ENCODE results near the gene CLDN10.

CLDN10 gene

DNA sequence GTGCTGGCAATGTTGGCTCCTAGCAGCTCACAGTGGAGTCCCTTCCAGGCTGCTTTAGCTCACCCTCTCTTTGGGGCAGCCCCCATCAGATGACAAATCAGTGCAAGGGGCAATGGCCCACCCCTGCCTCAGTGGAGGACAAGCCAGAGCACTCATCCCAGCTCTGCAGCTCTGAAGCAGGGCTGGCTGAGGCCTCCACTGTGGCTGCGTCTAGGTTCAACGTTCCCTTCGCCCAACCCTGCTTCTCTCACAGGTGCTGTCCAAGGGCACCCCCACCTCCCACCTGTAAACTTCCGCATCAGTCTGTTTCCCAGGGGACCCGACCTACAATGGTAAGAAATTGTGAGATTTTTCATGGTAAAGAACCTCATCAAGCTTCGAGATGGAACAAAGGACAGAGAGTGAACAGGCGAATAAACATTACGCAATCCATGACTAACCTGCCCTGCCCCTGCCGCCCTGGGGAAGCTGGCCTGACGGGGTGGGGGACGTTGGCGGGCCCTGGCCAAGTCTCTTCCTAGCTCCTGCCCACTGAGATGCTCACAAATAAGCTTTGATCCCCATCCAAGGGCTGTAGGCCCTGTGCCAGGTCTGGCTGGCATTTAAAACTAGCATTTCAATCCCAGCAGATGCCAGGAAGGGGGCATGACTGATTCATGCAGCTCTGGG, 51.5 kb downstream of the CLDN10 start:
- no peak for DNase-seq

DNA sequence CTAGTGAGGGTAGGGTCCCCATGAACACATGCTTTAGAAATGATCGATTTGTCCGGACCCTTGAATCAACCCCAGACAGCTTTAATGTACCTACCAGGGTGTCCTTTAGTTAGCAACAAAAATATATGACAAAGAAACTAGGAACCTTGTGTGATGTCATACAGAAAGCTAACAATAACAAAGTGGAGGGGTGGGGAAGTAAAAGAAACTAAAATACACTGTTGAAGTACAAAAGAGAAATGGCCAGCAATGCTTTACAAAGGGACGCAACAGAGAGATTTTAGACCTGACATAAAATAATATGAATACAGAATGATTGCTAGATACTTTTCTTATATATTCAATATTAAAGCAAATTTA, 52.0 kb downstream of the CLDN10 start:
- DNase-seq = no peak

DNA sequence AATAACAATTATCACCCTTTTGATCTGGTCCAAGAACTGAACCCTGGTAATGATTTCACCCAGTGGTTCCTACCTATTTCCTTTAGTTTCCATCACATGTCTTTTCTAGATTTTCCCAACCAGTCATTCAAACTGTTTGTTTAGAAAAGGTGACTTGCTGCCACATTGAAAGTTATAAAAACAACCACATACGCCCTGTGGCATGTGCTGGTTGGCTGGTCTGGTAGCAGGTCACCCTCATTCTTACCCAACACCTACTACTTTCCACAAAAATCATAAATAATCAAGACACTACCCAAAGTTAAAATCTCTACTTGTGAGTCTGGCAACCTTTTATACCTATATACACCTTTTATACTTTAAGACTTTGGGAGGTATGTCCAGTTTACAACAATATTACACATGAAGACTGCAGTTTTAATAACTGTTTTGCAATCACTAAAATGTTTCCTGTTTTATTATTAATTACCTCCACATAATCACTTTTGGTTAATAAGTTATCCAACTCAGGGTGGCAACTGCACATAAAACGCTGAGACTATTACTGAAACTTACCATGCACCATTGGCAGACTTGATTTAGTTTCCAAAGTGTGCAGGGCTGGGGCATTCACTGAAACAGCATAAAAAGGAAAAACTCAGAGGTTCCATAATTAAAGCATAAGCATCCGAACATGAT, 53.1 kb downstream of the CLDN10 start:
- DNase-seq = no peak

DNA sequence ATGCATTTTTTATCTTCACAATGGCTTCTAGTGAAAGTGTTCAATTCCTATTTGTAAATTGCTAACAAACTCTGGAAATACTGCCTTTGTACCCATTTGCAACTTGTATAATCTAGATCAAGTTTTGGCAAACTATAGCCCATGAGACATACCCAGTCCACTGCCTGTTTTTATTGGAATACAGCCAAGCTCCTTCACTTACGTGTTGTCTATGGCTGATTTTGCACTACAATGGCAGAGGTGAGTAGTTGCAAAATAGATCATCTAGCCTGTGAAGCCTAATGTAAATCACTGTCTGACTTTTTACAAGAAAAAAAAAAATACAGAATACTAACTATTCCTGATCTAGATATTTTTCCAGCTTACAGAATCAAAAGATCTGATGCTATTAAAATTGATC, 54.8 kb downstream of the CLDN10 start:
- no peak for DNase-seq

DNA sequence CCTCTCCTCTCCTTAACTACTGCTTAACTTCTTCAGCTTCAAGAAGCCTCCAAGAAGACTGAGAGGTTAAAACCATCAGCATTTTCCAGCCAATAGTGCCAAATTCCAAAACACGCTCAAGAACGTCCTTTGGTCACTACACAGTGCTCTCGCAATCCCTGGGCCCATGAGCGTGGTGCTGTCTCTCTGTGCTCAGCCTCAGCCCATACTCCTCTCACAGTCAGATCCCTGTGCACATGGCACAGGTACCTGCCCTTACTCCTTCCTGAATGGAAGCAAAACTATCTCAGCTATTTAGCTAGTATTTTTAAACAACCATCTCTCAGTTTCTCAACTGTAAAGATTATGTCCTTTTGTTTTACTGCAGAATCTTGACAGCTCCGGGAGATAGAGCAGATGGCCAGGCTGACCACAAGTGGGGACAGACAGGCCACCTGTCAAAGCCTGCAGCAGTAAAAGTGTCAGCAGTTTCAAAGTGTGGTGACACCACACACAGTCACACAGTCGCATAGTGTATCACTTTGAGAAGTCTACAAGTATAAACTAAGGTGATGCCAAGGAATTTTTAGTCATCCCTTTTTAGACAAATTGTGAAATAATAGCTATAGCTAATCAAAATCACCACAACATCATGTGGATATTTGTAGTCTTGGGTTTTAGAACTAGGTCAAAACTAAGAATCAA, 56.3 kb downstream of the CLDN10 start:
- no peak for DNase-seq

DNA sequence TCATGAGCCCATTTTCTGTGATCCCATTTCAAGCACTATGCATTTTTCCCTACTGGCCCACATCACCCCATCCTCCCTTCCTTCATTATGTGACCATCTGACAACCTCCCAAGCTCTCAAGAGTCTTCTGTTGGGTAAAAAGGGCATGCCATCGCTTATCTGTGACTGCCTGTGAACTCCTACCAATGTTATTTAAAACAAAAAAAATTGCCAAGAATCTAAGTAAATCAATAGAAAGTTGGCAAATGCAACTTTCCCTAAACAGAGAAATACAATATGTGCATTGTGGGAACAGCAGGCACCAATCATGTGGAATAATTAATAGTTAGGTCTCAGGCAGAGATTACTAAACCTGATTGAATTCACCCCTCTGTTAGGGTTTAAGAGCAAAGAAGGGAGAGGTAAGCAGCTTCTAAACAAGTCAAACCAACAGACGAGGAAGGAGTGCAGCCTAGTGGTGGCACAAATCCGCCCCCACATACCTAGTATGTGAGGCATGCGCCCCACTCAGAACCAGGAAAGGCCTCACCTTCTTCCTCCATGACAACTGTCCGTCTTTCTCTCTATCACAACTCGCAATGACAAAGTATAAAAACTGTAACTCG, 62.2 kb downstream of the CLDN10 start:
- no peak for DNase-seq

DNA sequence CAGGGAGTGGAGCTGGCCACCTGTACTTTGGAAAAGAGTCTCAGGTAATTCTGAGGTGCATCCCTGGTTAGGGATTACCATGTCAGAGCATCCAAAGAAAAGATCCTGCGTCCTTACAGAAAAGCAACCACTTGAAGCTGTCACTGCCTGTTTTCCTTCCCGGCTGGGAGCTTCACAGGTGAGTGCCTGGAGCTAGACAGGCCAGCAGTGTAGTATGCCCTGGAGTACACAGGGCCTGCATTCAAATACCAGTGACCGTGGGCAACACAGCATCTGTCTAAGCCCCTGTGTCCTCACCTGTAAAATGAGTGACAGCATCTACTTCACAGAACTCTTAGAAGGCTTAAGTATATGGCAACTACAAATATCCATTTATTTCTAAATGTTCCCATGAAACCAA, 63.0 kb downstream of the CLDN10 start:
- no peak for DNase-seq

DNA sequence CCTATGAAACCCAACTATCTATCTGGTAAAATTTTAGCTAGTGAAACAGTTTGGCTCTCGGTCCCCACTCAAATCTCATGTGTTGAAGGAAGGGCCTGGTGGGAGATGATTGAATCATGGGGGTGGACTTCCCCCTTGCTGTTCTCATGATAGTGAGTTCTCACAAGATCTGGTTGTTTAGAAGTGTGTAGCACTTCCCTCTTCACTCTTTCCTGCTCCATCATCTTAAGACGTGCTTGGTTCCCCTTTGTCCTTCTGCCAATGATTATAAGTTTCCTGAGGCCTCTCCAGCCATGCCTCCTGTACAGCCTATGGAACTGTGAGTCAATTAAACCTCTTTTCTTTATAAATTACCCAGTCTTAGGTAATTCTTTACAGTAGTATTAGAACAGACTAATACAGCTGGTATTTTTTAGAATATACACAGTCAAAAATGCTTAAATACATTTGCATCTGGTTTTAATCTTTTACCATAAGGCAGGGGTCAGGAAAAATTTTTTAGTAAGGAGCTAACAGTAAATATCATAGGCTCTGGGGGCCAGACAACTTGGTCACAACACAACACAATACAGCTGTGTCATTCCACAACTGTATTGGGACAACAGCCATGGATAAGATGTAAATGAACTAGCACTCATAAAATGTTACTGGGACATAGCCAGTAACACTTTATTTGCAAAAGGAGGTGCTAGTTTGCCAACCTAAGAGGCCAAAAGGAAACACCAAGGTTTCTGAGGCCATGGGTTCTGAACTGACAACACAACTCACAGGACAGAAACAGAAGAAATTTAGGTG, 67.7 kb downstream of the CLDN10 start:
- no peak for DNase-seq

DNA sequence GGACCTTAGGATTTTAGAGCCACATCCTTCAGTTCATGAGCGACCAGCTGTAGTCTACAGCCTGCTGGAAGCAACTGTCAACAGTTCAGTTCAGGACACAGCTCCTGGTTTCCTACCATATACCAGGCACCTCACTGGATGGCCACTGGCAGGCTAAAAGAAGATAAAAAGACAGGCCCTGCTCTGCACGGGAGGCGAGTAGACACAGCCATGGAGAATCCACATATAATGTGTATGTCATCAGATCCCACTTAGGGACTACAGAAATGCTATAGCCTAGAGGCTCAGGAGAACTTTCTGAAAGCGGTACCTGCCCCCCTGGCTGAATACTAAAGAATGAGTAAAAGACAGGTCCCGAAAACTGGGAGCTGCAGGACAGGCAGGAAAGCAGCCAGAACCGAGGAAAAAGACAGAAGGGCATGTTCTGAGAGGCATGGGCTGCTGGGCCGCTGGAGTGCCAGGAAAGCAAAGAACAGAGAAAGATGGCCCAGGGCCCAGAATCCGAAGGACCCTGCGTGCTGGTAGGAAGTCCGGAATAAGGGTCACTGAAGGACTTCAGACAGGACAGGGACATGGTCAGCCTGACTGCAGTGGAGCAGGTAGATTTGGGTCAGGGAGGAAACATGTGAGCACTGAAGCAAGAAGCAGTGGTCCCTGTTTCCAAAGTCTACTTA, 68.4 kb downstream of the CLDN10 start:
- DNase-seq = no peak

DNA sequence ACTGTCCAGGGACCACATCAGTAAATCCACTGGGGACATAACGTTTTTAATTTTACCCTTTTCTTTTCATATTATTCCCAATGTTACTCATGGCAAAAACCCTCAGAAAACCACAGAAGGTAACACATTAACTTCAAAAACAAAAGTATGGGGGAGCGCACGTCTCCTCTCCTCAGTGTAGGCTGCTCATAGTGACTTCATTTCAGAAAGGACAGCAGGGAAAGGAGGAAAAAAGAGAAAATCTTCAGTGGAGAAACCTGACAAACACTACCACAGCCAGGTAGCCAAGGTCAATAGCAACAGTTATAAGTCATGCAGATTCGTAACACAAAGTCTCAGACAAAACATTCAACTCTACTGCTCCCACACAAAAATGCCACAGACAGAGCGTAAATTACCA, 70.6 kb downstream of the CLDN10 start:
- no peak for DNase-seq

DNA sequence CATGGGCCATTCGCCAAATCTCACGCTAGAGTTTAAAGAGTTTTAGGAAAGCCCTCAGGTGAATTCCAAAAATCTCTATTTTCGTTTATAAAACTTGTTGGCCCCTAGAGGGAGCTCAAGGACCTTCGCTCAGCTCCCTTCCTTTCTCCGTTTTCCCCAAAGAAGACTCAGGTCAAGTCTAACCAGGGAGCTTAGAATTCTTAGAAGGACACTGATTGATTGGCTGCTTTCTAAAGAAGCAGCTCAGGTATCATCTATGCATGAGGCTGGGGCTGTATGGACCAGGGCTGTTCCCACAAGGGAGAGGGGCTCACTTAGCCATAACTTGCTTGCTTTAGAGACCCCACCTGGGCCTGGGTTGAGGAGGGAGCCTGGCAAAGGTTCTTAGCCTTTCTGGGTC, 71.5 kb downstream of the CLDN10 start:
- DNase-seq = peak; percentile 38

DNA sequence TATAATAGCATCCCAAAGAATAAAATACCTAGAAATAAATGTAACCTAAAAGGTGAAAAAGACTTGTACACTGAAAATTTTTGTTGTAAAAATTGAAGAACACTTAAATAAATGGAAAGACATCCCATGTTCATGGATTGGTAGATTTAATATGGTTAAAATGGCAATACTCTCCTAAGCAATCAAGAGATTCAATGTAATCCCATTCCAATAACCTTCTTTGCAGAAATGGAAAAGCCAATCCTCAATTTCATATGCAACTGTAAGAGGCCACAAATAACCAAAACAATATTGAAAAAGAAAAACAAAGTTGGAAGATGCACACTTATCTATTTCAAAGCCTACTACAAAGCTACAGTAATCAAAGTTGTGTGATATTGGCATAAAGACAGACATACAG, 74.2 kb downstream of the CLDN10 start:
- no peak for DNase-seq

DNA sequence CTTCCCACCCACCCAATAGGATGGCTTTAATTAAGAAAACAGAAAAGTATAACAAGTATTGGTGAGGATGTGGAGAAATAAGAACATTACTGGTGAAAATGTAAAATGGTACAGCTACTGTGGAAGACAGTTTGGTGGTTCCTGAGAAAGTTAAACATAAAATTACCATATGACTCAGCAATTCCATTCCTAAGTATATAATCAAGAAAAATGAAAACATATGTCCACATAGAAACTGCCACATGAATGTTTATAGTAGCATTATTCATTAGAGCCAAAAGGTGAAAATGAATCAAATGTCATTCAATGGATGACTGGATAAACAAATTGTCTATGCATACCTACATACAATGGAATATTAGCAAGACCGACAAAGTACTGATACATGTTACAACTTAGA, 75.1 kb downstream of the CLDN10 start:
- no peak for DNase-seq

DNA sequence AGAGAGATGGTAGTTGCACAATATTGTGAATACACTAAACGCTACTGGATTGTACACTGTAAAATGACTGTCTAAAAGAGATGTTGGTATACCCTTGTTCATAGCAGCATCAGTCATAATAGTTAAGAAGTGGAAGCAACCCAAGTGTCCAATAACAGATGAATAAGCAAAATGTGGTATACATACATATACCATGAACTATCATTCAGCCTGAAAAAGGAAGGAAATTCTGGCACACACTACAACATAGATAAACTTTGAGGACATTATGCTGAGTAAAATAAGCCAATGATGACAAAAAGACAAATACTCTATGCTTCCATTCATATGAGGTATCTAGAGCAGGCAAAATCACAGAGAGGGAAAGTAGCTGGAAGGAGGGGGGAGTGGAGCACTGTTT, 76.0 kb downstream of the CLDN10 start:
- DNase-seq = no peak

DNA sequence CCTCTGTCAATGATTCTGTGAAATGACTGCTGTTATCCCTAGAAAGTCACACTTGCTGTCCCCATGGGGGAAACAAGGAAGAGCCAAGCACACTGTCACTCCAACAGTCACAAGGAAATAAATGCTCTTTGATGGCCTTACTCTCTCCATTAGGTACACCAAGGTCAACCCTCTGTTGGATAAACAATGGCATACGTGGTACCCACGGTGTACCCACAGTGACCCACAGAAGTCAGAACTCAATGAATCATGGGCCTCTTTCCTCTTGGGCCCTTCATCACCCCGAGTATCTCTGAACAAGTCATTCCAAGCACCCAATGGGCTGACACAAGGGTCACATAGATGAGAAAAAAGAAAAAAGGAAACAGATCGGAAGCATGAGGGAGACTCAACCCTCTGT, 76.6 kb downstream of the CLDN10 start:
- no peak for DNase-seq
